ENCODE measurements around the gene KLF3.

- TF ChIP-seq CBX8 (IDR thresholded peaks at IDR 0.05; ENCODE audit: borderline replicate concordance, low read depth, low read length) (no peak), RBBP5 (IDR thresholded peaks at IDR 0.05; ENCODE audit: borderline replicate concordance, low read depth, low read length) (no peak), CTCF (IDR thresholded peaks at IDR 0.05; ENCODE audit: control extremely low read depth in 1 of 3, insufficient read depth in 1 of 3, low read depth in 1 of 3, low read length in 3 of 3) (no peak), ASH2L (IDR thresholded peaks at IDR 0.05; ENCODE audit: low read length) (no peak), POLR2A (IDR thresholded peaks at IDR 0.05; ENCODE audit: control extremely low read depth in 1 of 2, low read depth in 2 of 2, low read length in 2 of 2) (no peak), SIN3A (conservative IDR thresholded peaks at IDR 0.05 in 1 of 2, IDR thresholded peaks at IDR 0.05 in 1 of 2; ENCODE audit: low read depth in 1 of 2, low read length in 2 of 2) (no peak), NRF1 (IDR thresholded peaks at IDR 0.05; ENCODE audit: low read depth, low read length) (no peak), POLR2AphosphoS5 (IDR thresholded peaks at IDR 0.05; ENCODE audit: low read depth, low read length) (no peak), RNF2 (IDR thresholded peaks at IDR 0.05; ENCODE audit: borderline replicate concordance, low read depth, low read length, missing control alignments, poor library complexity, severe bottlenecking) (no peak), MAX (IDR thresholded peaks at IDR 0.05) (no peak), BRCA1 (IDR thresholded peaks at IDR 0.05; ENCODE audit: low read depth, low read length) (no peak), EZH2 (IDR thresholded peaks at IDR 0.05; ENCODE audit: low read depth, low read length, severe bottlenecking) (no peak), JUND (IDR thresholded peaks at IDR 0.05; ENCODE audit: low read length) (no peak)
These were observed 59.1 kb downstream of the KLF3 start for GRCh38 chr4:38723114-38723513.
